DND-41 (cell line): Measurements from ENCODE around the gene CPLANE1.

ENCODE experiments used
- ATAC-seq: fragments of 200-7000 bp; cut with Tn5 transposase; 3 replicates; pipeline ENCODE4 v1.9.1; 2021; ENCODE audit warnings: low read depth; ENCODE audit not compliant: insufficient read depth
- DNase-seq: peaks from one replicate; pipeline ENCODE4 v3.0.0-alpha.2; 2020
- H2AFZ ChIP-seq: 2 replicates; pipeline ENCODE4 v1.6.0; 2012; ENCODE audit warnings: low read depth, low read length
- H3K27ac ChIP-seq: 2 replicates; pipeline ENCODE4 v1.5.1; 2012; ENCODE audit warnings: low read length, inconsistent platforms
- H3K27me3 ChIP-seq: fragments of 200-600 bp; sonication (generic); 2 replicates; pipeline ENCODE4 v1.6.0; 2012; ENCODE audit warnings: low read length, mild to moderate bottlenecking, inconsistent platforms; ENCODE audit not compliant: insufficient read depth, poor library complexity
- H3K36me3 ChIP-seq: 2 replicates; pipeline ENCODE4 v1.5.1; 2012; ENCODE audit warnings: low read length, inconsistent platforms; ENCODE audit not compliant: insufficient read depth
- H3K4me1 ChIP-seq: 2 replicates; pipeline ENCODE4 v1.5.1; 2012; ENCODE audit warnings: mild to moderate bottlenecking, low read length; ENCODE audit not compliant: insufficient read depth
- H3K4me2 ChIP-seq: 2 replicates; pipeline ENCODE4 v1.6.0; 2012; ENCODE audit warnings: mild to moderate bottlenecking, moderate library complexity, low read length, inconsistent platforms; ENCODE audit not compliant: insufficient read depth
- H3K4me3 ChIP-seq, 2 experiments: fragments of 200-600 bp in 1 of 2; shearing (Covaris generic) in 1 of 2; 2 replicates each; pipeline ENCODE4 v1.5.1; 2012 to 2016; ENCODE audit warnings: inconsistent platforms in 2 of 2, low read length in 2 of 2, mild to moderate bottlenecking in 2 of 2, low read depth in 1 of 2, moderate library complexity in 1 of 2
- H3K79me2 ChIP-seq: 2 replicates; pipeline ENCODE4 v1.6.0; 2012; ENCODE audit warnings: low read length, inconsistent platforms; ENCODE audit not compliant: insufficient read depth
- H3K9ac ChIP-seq: 2 replicates; pipeline ENCODE4 v1.6.0; 2012; ENCODE audit warnings: low read depth, mild to moderate bottlenecking, inconsistent platforms, low read length, moderate library complexity
- H3K9me3 ChIP-seq: 2 replicates; pipeline ENCODE4 v1.5.1; 2012; ENCODE audit warnings: low read length, moderate library complexity, mild to moderate bottlenecking, inconsistent platforms; ENCODE audit not compliant: insufficient read depth, severe bottlenecking
- H4K20me1 ChIP-seq: 2 replicates; pipeline ENCODE4 v1.6.0; 2012; ENCODE audit warnings: low read length; ENCODE audit not compliant: insufficient read depth
- EZH2 ChIP-seq: IDR thresholded peaks from 3 replicates; pipeline ENCODE4 v1.6.1; 2012; ENCODE audit warnings: borderline replicate concordance, low read depth, mild to moderate bottlenecking, moderate library complexity, low read length, inconsistent platforms; ENCODE audit not compliant: severe bottlenecking
- TF ChIP-seq, protein P1 (sequence below): IDR thresholded peaks from 2 replicates; pipeline ENCODE4 v1.5.1; 2012; ENCODE audit warnings: borderline replicate concordance, low read length, moderate library complexity, mild to moderate bottlenecking; ENCODE audit not compliant: poor library complexity, severe bottlenecking; ENCODE audit errors: extremely low read depth

CPLANE1 gene

GRCh38 chr5:37132646-37133045 lies 116.5 kb downstream of the CPLANE1 start:
- peaks cover 38% of the 10 kb centered on the region for H3K36me3 ChIP-seq
- H4K20me1 ChIP-seq, result no peaks in the 10 kb centered on the region
- peaks cover 16% of the 10 kb centered on the region for H3K9me3 ChIP-seq
- H3K27ac ChIP-seq, result no peak overlapping the region
- H3K79me2 ChIP-seq, result no peaks in the 10 kb centered on the region
- no peak overlapping the region for H3K4me3 ChIP-seq
- no peak for TF ChIP-seq EZH2
- TF ChIP-seq, protein P1, sequence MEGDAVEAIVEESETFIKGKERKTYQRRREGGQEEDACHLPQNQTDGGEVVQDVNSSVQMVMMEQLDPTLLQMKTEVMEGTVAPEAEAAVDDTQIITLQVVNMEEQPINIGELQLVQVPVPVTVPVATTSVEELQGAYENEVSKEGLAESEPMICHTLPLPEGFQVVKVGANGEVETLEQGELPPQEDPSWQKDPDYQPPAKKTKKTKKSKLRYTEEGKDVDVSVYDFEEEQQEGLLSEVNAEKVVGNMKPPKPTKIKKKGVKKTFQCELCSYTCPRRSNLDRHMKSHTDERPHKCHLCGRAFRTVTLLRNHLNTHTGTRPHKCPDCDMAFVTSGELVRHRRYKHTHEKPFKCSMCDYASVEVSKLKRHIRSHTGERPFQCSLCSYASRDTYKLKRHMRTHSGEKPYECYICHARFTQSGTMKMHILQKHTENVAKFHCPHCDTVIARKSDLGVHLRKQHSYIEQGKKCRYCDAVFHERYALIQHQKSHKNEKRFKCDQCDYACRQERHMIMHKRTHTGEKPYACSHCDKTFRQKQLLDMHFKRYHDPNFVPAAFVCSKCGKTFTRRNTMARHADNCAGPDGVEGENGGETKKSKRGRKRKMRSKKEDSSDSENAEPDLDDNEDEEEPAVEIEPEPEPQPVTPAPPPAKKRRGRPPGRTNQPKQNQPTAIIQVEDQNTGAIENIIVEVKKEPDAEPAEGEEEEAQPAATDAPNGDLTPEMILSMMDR, result no peak
- H3K9ac ChIP-seq, result no peak overlapping the region
- ATAC-seq (no peak), DNase-seq (no peak)
- no peak overlapping the region for H3K4me2 ChIP-seq
- no peaks in the 10 kb centered on the region for H3K4me1 ChIP-seq
- H3K27me3 ChIP-seq, result no peaks in the 10 kb centered on the region
- H2AFZ ChIP-seq, result no peak overlapping the region

GRCh38 chr5:37121465-37121864 lies 127.7 kb downstream of the CPLANE1 start:
- Histone ChIP-seq H3K27me3 (no peaks in the 10 kb centered on the region), H4K20me1 (no peaks in the 10 kb centered on the region), H3K27ac (peak overlapping the region; percentile 30), H3K4me3 (no peak overlapping the region), H3K36me3 (peaks cover 36% of the 10 kb centered on the region; the same call in 1 of the 2 replicates), H3K9ac (no peak overlapping the region), H3K79me2 (no peaks in the 10 kb centered on the region), H3K4me1 (peaks cover 9% of the 10 kb centered on the region), H2AFZ (no peak overlapping the region), H3K4me2 (no peak overlapping the region), H3K9me3 (no peaks in the 10 kb centered on the region)
- DNase-seq (no peak), ATAC-seq (no peak)
- TF ChIP-seq, protein P1, result no peak
- TF ChIP-seq EZH2, result no peak

GRCh38 chr5:37121027-37121426 lies 128.1 kb downstream of the CPLANE1 start:
- ATAC-seq, result peak; percentile 68
- TF ChIP-seq, protein P1, result no peak
- TF ChIP-seq EZH2, result no peak
- H3K27ac ChIP-seq, result peak overlapping the region; percentile 30; the same call in 1 of the 2 replicates
- H3K36me3 ChIP-seq, result peaks cover 39% of the 10 kb centered on the region; the same call in 1 of the 2 replicates
- no peak overlapping the region for H2AFZ ChIP-seq
- no peaks in the 10 kb centered on the region for H3K79me2 ChIP-seq
- H3K27me3 ChIP-seq, result no peaks in the 10 kb centered on the region
- no peaks in the 10 kb centered on the region for H3K9me3 ChIP-seq
- H3K4me2 ChIP-seq, result no peak overlapping the region
- H3K4me1 ChIP-seq, result peaks cover 9% of the 10 kb centered on the region
- H4K20me1 ChIP-seq, result no peaks in the 10 kb centered on the region
- no peak overlapping the region for H3K4me3 ChIP-seq
- DNase-seq, result peak; percentile 18
- H3K9ac ChIP-seq, result no peak overlapping the region

DNA sequence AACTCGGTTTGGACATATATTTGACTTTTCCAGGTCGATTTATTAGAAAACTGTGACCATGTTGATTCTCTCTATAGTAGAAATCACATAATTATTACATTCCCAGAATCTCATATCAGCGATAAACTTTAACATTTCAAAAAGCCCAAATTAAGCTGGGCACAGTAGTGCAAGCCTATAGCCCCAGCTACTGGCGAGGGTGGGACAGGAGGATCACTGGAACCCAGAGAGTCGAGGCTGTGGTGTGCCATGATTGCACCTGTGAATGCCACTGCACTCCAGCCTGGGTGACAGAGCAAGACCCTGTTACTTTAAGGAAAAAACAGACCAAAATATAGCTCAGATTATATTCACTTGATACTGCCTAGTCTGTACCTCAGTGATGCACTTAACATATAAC lies 128.9 kb downstream of the CPLANE1 start:
- peak; percentile 67 for ATAC-seq
- Histone ChIP-seq H3K27ac (peak overlapping the region; percentile 35; the same call in 1 of the 2 replicates), H4K20me1 (no peaks in the 10 kb centered on the region)

More for the DNA sequence above, 128.9 kb downstream of the CPLANE1 start:
- Histone ChIP-seq H3K4me2 (no peak overlapping the region), H3K27me3 (no peaks in the 10 kb centered on the region), H3K4me3 (no peak overlapping the region), H3K79me2 (no peaks in the 10 kb centered on the region), H3K4me1 (peaks cover 9% of the 10 kb centered on the region), H2AFZ (no peak overlapping the region), H3K9me3 (no peaks in the 10 kb centered on the region), H3K9ac (no peak overlapping the region), H3K36me3 (peaks cover 44% of the 10 kb centered on the region)
- TF ChIP-seq, protein P1, result peak; percentile 58
- TF ChIP-seq EZH2, result no peak
- DNase-seq, result peak; percentile 25
